ENCODE measurements around the gene C2CD4D.

Gene C2CD4D

GRCh38 chr1:151832318-151832980, 7.2 kb downstream of the C2CD4D start:
- DNase-seq: no peak

GRCh38 chr1:151831605-151832004, 8.0 kb downstream of the C2CD4D start, which contains the start of gene RORC:
Gene RORC (minus strand): TSS chr1:151831802. CDS start chr1:151831764, 38 bp downstream.
- no peak for DNase-seq

GRCh38 chr1:151831256-151831591, 8.4 kb downstream of the C2CD4D start:
- no peak for DNase-seq

- DNase-seq: no peak
Measured at GRCh38 chr1:151830055-151830454, 9.6 kb downstream of the C2CD4D start.

- no peak for DNase-seq
Measured at GRCh38 chr1:151829352-151830046, 10.1 kb downstream of the C2CD4D start.

GRCh38 chr1:151828921-151829320, 10.7 kb downstream of the C2CD4D start:
- no peak for DNase-seq

GRCh38 chr1:151827853-151828252, 11.8 kb downstream of the C2CD4D start:
- DNase-seq: no peak

- DNase-seq: peak; percentile 52 to 60
Measured at GRCh38 chr1:151825751-151826660, 13.6 kb downstream of the C2CD4D start.

GRCh38 chr1:151825204-151825603, 14.4 kb downstream of the C2CD4D start:
- DNase-seq: no peak

- no peak for DNase-seq
Measured at GRCh38 chr1:151823175-151823574, 16.4 kb downstream of the C2CD4D start.

- peak; percentile 59 to 69 for DNase-seq
Measured at GRCh38 chr1:151822404-151822803, 17.2 kb downstream of the C2CD4D start.

GRCh38 chr1:151820940-151821339, 18.7 kb downstream of the C2CD4D start:
- DNase-seq: no peak

GRCh38 chr1:151819976-151820623, 19.5 kb downstream of the C2CD4D start:
- no peak for DNase-seq

GRCh38 chr1:151819227-151819835, 20.3 kb downstream of the C2CD4D start:
- DNase-seq: no peak

GRCh38 chr1:151817353-151817730, 22.3 kb downstream of the C2CD4D start:
- no peak for DNase-seq

- DNase-seq: no peak
Measured at GRCh38 chr1:151816548-151817352, 22.9 kb downstream of the C2CD4D start.

- no peak for DNase-seq
Measured at GRCh38 chr1:151815716-151816327, 23.8 kb downstream of the C2CD4D start.

GRCh38 chr1:151814971-151815545, 24.6 kb downstream of the C2CD4D start:
- DNase-seq: no peak

GRCh38 chr1:151814426-151814825, 25.2 kb downstream of the C2CD4D start:
- no peak for DNase-seq

- no peak for DNase-seq
Measured at GRCh38 chr1:151813271-151813977, 26.2 kb downstream of the C2CD4D start.

All from activated CD4-positive, alpha-beta T cell treated with anti-CD3 and anti-CD28 coated beads, Interleukin-2, amount 50 U/mL, for 4 hours (primary cell).